Chondrocyte (in vitro differentiated cells): ENCODE results near the gene USP34. TPM values are rescaled to one million over a fixed set of nuclear protein-coding genes. Genes with fewer than 3 reads are reported as not detected.

Source experiments
- DNase-seq: peaks from one replicate; pipeline ENCODE4 v3.0.0; 2021; ENCODE audit warnings: mixed read lengths, low spot score
- H3K27ac Mint-ChIP-seq: one replicate; pipeline ENCODE4 v1.8.0; 2021; ENCODE audit warnings: mild to moderate bottlenecking, moderate library complexity, mixed read lengths; ENCODE audit not compliant: unreplicated experiment
- H3K27me3 Mint-ChIP-seq: 2 replicates; pipeline ENCODE4 v1.8.0; 2021; ENCODE audit warnings: low read depth, mixed read lengths
- H3K36me3 Mint-ChIP-seq: 2 replicates; pipeline ENCODE4 v1.8.0; 2021; ENCODE audit warnings: low read depth, mixed read lengths
- H3K4me1 Mint-ChIP-seq: 2 replicates; pipeline ENCODE4 v1.8.0; 2021; ENCODE audit warnings: low read depth, mild to moderate bottlenecking, mixed read lengths
- H3K4me3 Mint-ChIP-seq: one replicate; pipeline ENCODE4 v1.8.0; 2021; ENCODE audit warnings: mild to moderate bottlenecking, moderate library complexity, mixed read lengths; ENCODE audit not compliant: unreplicated experiment
- H3K9me3 Mint-ChIP-seq: 2 replicates; pipeline ENCODE4 v1.8.0; 2021; ENCODE audit warnings: low read depth, mixed read lengths
- CTCF ChIP-seq: fragments of 200-600 bp; sonication (generic); IDR thresholded peaks from 2 replicates; pipeline ENCODE4 v1.5.0; 2021; ENCODE audit warnings: antibody characterized with exemption, mild to moderate bottlenecking, moderate library complexity
- total RNA-seq: library from RNA; stranded (reverse); gene quantifications from 3 replicates; pipeline ENCODE4 v1.2.1, GENCODE V29; 2021

USP34 gene
- total RNA-seq, 1 donor from 2014 or later, result 104 TPM

DNA sequence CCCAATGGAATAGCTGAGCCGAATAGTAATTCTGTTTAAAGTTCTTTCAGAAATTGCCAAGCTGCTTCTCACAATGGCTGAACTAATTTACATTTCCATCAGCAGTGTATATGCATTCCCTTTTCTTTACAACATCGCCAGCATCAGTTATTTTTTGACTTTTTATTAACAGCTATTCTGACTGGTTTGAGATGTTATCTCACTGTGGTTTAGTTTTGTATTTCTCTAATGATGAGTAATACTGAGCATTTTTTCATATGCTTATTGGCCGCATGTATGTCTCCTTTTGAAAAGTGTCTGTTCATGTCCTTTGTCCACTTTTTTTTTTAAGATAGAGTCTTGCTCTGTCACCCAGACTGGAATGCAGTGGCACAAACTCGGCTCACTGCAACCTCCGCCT lies 208.2 kb downstream of the USP34 start:
- no peaks in the 10 kb centered on the region for H3K9me3 Mint-ChIP-seq
- no peak overlapping the region for H3K4me3 Mint-ChIP-seq
- TF ChIP-seq CTCF, result no peak
- H3K27ac Mint-ChIP-seq, result peak overlapping the region; percentile 84
- DNase-seq, result no peak
- H3K4me1 Mint-ChIP-seq, result peaks cover 3% of the 10 kb centered on the region
- no peaks in the 10 kb centered on the region for H3K27me3 Mint-ChIP-seq
- peaks cover 29% of the 10 kb centered on the region for H3K36me3 Mint-ChIP-seq

DNA sequence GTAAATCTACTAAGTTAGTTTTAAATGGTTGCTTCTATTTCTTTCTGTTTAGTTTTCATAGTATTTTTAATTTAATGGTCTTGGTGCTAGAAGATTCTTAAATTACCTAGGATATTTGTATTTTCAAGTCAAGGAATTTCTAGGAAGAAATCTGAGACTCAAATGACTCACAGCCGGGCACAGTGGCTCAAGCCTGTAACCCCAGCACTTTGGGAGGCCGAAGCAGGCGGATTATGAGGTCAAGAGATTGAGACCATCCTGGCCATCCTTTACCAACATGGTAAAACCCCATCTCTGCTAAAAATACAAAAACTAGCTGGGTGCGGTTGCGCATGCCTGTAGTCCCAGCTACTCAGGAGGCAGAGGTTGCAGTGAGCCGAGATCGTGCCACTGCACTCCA lies 213.4 kb downstream of the USP34 start:
- Mint-ChIP-seq H3K9me3 (no peaks in the 10 kb centered on the region), H3K4me1 (peaks cover 11% of the 10 kb centered on the region), H3K27ac (peak overlapping the region; percentile 41), H3K4me3 (no peak overlapping the region), H3K36me3 (peaks cover 33% of the 10 kb centered on the region), H3K27me3 (no peaks in the 10 kb centered on the region)
- TF ChIP-seq CTCF, result no peak
- no peak for DNase-seq

DNA sequence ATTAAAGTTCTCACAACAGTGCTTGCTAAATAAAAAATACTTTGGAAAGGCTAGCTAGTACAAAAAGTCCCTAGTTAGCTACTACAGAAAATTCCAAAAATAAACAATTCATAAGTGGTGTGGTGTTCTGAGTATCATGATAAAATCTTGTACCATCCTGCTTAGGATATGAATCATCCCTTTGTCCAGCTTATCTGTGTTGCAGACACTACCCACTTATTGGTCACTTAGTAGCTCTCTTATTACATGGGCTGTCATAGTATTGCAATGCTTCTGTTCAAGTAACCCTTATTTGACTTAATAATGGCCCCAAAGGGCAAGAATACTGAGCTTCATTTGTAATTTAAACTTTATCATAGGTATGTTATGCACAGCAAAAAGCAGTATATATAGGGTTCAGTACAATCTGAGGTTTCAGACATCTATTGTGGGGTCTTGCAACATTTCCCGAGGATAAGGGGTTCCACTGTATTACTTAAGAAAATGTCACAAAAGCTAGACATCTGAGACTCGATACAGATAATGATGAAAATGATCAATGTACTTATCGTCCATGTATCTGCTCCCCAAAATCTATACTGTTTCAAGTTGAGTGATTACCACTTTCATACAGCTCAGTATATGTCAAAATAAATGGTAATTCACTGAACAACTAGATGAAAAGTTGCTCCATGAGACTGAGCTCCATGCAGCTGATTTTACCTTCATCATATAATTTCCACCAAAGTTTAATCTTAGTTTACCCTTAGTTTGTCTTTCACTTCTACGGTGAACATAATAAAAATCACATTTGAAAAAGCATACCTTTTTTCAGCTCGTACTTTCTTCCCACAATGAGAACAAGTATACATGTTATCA lies 215.1 kb downstream of the USP34 start:
- TF ChIP-seq CTCF, result no peak
- Mint-ChIP-seq H3K9me3 (no peaks in the 10 kb centered on the region), H3K36me3 (peaks cover 28% of the 10 kb centered on the region), H3K4me3 (no peak overlapping the region), H3K4me1 (peaks cover 11% of the 10 kb centered on the region), H3K27ac (no peak overlapping the region), H3K27me3 (no peaks in the 10 kb centered on the region)
- no peak for DNase-seq

GRCh38 chr2:61254536-61254935 lies 216.4 kb downstream of the USP34 start:
- Mint-ChIP-seq H3K36me3 (peaks cover 31% of the 10 kb centered on the region), H3K4me1 (peaks cover 11% of the 10 kb centered on the region)
- no peak for DNase-seq

DNA sequence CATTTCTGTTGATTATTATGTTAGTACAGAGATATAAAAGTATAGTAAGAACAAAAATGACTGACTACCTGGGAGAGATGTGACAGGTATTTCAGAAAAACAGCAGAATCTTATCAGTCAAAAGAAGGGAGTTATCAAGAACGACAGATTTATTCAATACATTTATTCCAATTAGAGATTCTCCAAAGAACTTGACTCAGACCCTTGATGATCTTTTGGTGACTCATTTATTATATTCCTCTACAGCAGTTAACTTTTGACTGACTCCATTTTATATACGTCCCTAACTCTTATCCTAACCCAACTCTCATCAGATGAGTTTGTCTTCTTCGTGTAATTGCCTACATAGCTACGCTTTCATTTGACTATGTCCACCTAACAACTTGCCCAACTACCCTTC lies 217.8 kb downstream of the USP34 start:
- Mint-ChIP-seq H3K4me3 (no peak overlapping the region), H3K36me3 (peaks cover 26% of the 10 kb centered on the region), H3K9me3 (no peaks in the 10 kb centered on the region), H3K27me3 (no peaks in the 10 kb centered on the region), H3K27ac (no peak overlapping the region), H3K4me1 (peaks cover 11% of the 10 kb centered on the region)
- DNase-seq, result no peak
- no peak for TF ChIP-seq CTCF

More at GRCh38 chr2:61254536-61254935, 216.4 kb downstream of the USP34 start:
- no peak for TF ChIP-seq CTCF
- H3K27me3 Mint-ChIP-seq, result no peaks in the 10 kb centered on the region
- H3K9me3 Mint-ChIP-seq, result no peaks in the 10 kb centered on the region
- H3K4me3 Mint-ChIP-seq, result no peak overlapping the region
- no peak overlapping the region for H3K27ac Mint-ChIP-seq
